GM13976 (cell line): ENCODE results near the gene ADGRG7.

Experiments
- DNase-seq: peaks from one replicate; pipeline ENCODE4 v3.0.0; 2012; ENCODE audit warnings: low spot score
- CTCF ChIP-seq: IDR thresholded peaks from 2 replicates; pipeline ENCODE4 v1.5.1; 2012; ENCODE audit warnings: borderline replicate concordance, mild to moderate bottlenecking; ENCODE audit not compliant: insufficient read depth; ENCODE audit errors: extremely low read depth, missing control alignments, control extremely low read depth
- in situ Hi-C: fragments of 300-500 bp; cut with MboI; formaldehyde crosslinking; loops from one replicate; pipeline ENCODE4 v1.12.0; 2022; ENCODE audit warnings: low sequenced_read_pairs, mixed read lengths, inconsistent platforms; ENCODE audit not compliant: unreplicated experiment

Gene ADGRG7

GRCh38 chr3:100629421-100630127 is 20.2 kb downstream of the ADGRG7 start:
- TF ChIP-seq CTCF: no peak
- DNase-seq: no peak
- in situ Hi-C loops: no loop called here

GRCh38 chr3:100630664-100631063 is 21.3 kb downstream of the ADGRG7 start:
- TF ChIP-seq CTCF: no peak
- DNase-seq: no peak
- in situ Hi-C loops: no loop called here

- no peak for DNase-seq
- no peak for TF ChIP-seq CTCF
- in situ Hi-C loops: no loop called here
These were observed 21.8 kb downstream of the ADGRG7 start for GRCh38 chr3:100631236-100631635.

GRCh38 chr3:100634493-100635272 is 25.3 kb downstream of the ADGRG7 start:
- TF ChIP-seq CTCF: peak; percentile 10
- in situ Hi-C loops: no loop called here
- DNase-seq: no peak

GRCh38 chr3:100635273-100635701 is 25.9 kb downstream of the ADGRG7 start:
- TF ChIP-seq CTCF: no peak
- in situ Hi-C loops: no loop called here
- no peak for DNase-seq

GRCh38 chr3:100637197-100637631 is 27.8 kb downstream of the ADGRG7 start:
- TF ChIP-seq CTCF: no peak
- in situ Hi-C loops: no loop called here
- DNase-seq: no peak
